Gastrocnemius medialis (tissue), 4 donors: ENCODE results near the gene OBI1. TPM values are rescaled to one million over a fixed set of nuclear protein-coding genes. Genes with fewer than 3 reads are reported as not detected.

Experiments used
- ATAC-seq, 2 donors: fragments of 150-250 bp; one replicate each; pipeline ENCODE4 v1.9.1; 2016
- DNase-seq, 2 donors: peaks; one replicate each; pipeline ENCODE4 v3.0.0-alpha.2; 2019
- H3K27ac ChIP-seq, 4 donors: fragments of 200-600 bp; sonication (generic); 1 replicate in 1 of 4; 2 replicates in 3 of 4; pipeline ENCODE4 v1.5.1; 2016 to 2018; ENCODE audit warnings: mild to moderate bottlenecking in 2 of 4, moderate library complexity in 1 of 4
- H3K27me3 ChIP-seq, 3 donors: fragments of 200-600 bp; sonication (generic) in 2 of 3; 1 replicate in 1 of 3; 2 replicates in 2 of 3; pipeline versions ENCODE4 v1.5.1 to v1.6.0; 2016 to 2019; ENCODE audit warnings: mild to moderate bottlenecking in 1 of 3, moderate library complexity in 1 of 3
- H3K36me3 ChIP-seq, 2 donors: fragments of 200-600 bp; sonication (generic) in 1 of 2; one replicate each; pipeline ENCODE4 v1.5.1; 2017 to 2018
- H3K4me1 ChIP-seq, 2 donors: fragments of 200-600 bp; sonication (generic) in 1 of 2; one replicate each; pipeline ENCODE4 v1.5.1; 2016 to 2017; ENCODE audit warnings: mild to moderate bottlenecking in 2 of 2
- H3K4me3 ChIP-seq, 4 donors: fragments of 200-600 bp; sonication (generic) in 3 of 4; 1 replicate in 1 of 4; 2 replicates in 3 of 4; pipeline ENCODE4 v1.5.1; 2016 to 2019; ENCODE audit warnings: mild to moderate bottlenecking in 2 of 4
- H3K9me3 ChIP-seq, 3 donors: fragments of 200-600 bp; sonication (generic) in 2 of 3; 1 replicate in 1 of 3; 2 replicates in 2 of 3; pipeline ENCODE4 v1.5.1; 2016 to 2019
- CTCF ChIP-seq, 5 experiments: fragments of 450-650 bp in 3 of 5; fragments of 200-600 bp in 2 of 5; sonication (generic) in 2 of 5; IDR thresholded peaks in 4 of 5; conservative IDR thresholded peaks in 1 of 5; 1 replicate in 4 of 5; 2 replicates in 1 of 5; pipeline ENCODE4 v1.5.1; 2016 to 2019; ENCODE audit warnings: antibody characterized with exemption in 5 of 5, mild to moderate bottlenecking in 3 of 5, moderate library complexity in 3 of 5
- POLR2A ChIP-seq, 2 donors: fragments of 450-650 bp; IDR thresholded peaks; one replicate each; pipeline ENCODE4 v1.6.1; 2017; ENCODE audit warnings: antibody characterized with exemption in 2 of 2, mild to moderate bottlenecking in 2 of 2, moderate library complexity in 2 of 2
- in situ Hi-C, 4 donors: fragments of 200-750 bp; cut with MboI; loops; one replicate each; pipeline versions ENCODE4 v1.15.0 to v1.8.0; 2017; ENCODE audit warnings: low sequenced_read_pairs in 4 of 4
- intact Hi-C: fragments of 100-400 bp; cut with DNase I; formaldehyde crosslinking; loops from one replicate; pipeline ENCODE4 v1.15.1; 2023; ENCODE audit warnings: low total_unique reads
- total RNA-seq, 4 donors: library from RNA; depleted of rRNA; stranded (reverse); fragments of >200 nt; gene quantifications; one replicate each; pipeline versions ENCODE4 v1.1.0 to v1.2.3, GENCODE V29; 2016

Gene OBI1
- total RNA-seq, 4 donors from 2014 or later = 4.8 to 6.7 (median 5.8) TPM

GRCh38 chr13:78625384-78625783 lies 33.6 kb downstream of the OBI1 start:
- H3K9me3 ChIP-seq = no peaks in the 10 kb centered on the region
- peaks cover 0 to 16% of the 10 kb centered on the region in 2 donors for H3K36me3 ChIP-seq
- ATAC-seq = no peak
- no peaks in the 10 kb centered on the region for H3K27me3 ChIP-seq
- TF ChIP-seq CTCF (IDR thresholded peaks at IDR 0.05 in 4 of 5, conservative IDR thresholded peaks at IDR 0.05 in 1 of 5) = no peak
- TF ChIP-seq POLR2A (IDR thresholded peaks at IDR 0.05) = no peak
- H3K4me1 ChIP-seq = no peaks in the 10 kb centered on the region
- in situ Hi-C loops (no loop called here), intact Hi-C loops (no loop called here)
- H3K4me3 ChIP-seq = no peak overlapping the region
- no peak for DNase-seq
- no peak overlapping the region for H3K27ac ChIP-seq

- DNase-seq = no peak
- no peak overlapping the region for H3K27ac ChIP-seq
- no peak overlapping the region for H3K4me3 ChIP-seq
- no peak for ATAC-seq
- in situ Hi-C loops = no loop called here
- H3K9me3 ChIP-seq = no peaks in the 10 kb centered on the region
- TF ChIP-seq CTCF (IDR thresholded peaks at IDR 0.05 in 4 of 5, conservative IDR thresholded peaks at IDR 0.05 in 1 of 5) = no peak
- H3K4me1 ChIP-seq = no peaks in the 10 kb centered on the region
- H3K36me3 ChIP-seq = peaks cover 0 to 5% of the 10 kb centered on the region in 2 donors
- intact Hi-C loops = no loop called here
- H3K27me3 ChIP-seq = no peaks in the 10 kb centered on the region
These were observed 35.8 kb downstream of the OBI1 start for GRCh38 chr13:78623132-78623531.

GRCh38 chr13:78620936-78621470 lies 38.0 kb downstream of the OBI1 start:
- Histone ChIP-seq H3K36me3 (peaks cover 0 to 8% of the 10 kb centered on the region in 2 donors), H3K27me3 (no peaks in the 10 kb centered on the region), H3K9me3 (no peaks in the 10 kb centered on the region), H3K27ac (no peak overlapping the region), H3K4me3 (no peak overlapping the region), H3K4me1 (no peaks in the 10 kb centered on the region)
- intact Hi-C loops (no loop called here), in situ Hi-C loops (no loop called here)
- TF ChIP-seq CTCF (IDR thresholded peaks at IDR 0.05 in 4 of 5, conservative IDR thresholded peaks at IDR 0.05 in 1 of 5) = no peak
- TF ChIP-seq POLR2A (IDR thresholded peaks at IDR 0.05) = no peak
- DNase-seq (no peak), ATAC-seq (no peak)

- no peak for ATAC-seq
- in situ Hi-C loops (no loop called here), intact Hi-C loops (no loop called here)
- Histone ChIP-seq H3K27me3 (peaks cover 0 to 4% (median 0%) of the 10 kb centered on the region in 3 donors), H3K36me3 (peaks cover 0 to 22% of the 10 kb centered on the region in 2 donors), H3K27ac (no peak overlapping the region), H3K4me3 (no peak overlapping the region), H3K4me1 (no peaks in the 10 kb centered on the region), H3K9me3 (no peaks in the 10 kb centered on the region)
- TF ChIP-seq CTCF (IDR thresholded peaks at IDR 0.05 in 4 of 5, conservative IDR thresholded peaks at IDR 0.05 in 1 of 5) (no peak), POLR2A (IDR thresholded peaks at IDR 0.05) (no peak)
- no peak for DNase-seq
These were observed 40.5 kb downstream of the OBI1 start for GRCh38 chr13:78618411-78618810.

- DNase-seq (no peak), ATAC-seq (no peak)
- Histone ChIP-seq H3K4me3 (no peak overlapping the region), H3K4me1 (peaks cover 0 to 11% of the 10 kb centered on the region in 2 donors), H3K36me3 (peaks cover 0 to 14% of the 10 kb centered on the region in 2 donors), H3K27me3 (peaks cover 47 to 55% (median 51%) of the 10 kb centered on the region in 3 donors), H3K9me3 (no peaks in the 10 kb centered on the region), H3K27ac (no peak overlapping the region)
- in situ Hi-C loops (no loop called here), intact Hi-C loops (no loop called here)
- TF ChIP-seq CTCF (IDR thresholded peaks at IDR 0.05 in 4 of 5, conservative IDR thresholded peaks at IDR 0.05 in 1 of 5) = no peak
- TF ChIP-seq POLR2A (IDR thresholded peaks at IDR 0.05) = no peak
These were observed 47.9 kb downstream of the OBI1 start for GRCh38 chr13:78611040-78611439.
